Spleen (tissue), 7 donors: ENCODE measurements around the gene CUBN.

Source experiments
- POLR2A ChIP-seq, 3 donors: fragments of 450-650 bp; IDR thresholded peaks; one replicate each; pipeline ENCODE4 v1.5.1; 2017; ENCODE audit warnings: antibody characterized with exemption in 3 of 3, mild to moderate bottlenecking in 1 of 3
- POLR2AphosphoS5 ChIP-seq, 3 donors: sonication (generic); formaldehyde crosslinking; IDR thresholded peaks; one replicate each; pipeline ENCODE4 v1.5.1; 2017; ENCODE audit warnings: antibody characterized with exemption in 3 of 3
- TF ChIP-seq, protein P1 (sequence below), 11 experiments: fragments of 200-600 bp in 7 of 11; fragments of 450-650 bp in 4 of 11; sonication (generic) in 4 of 11; IDR thresholded peaks in 8 of 11; conservative IDR thresholded peaks in 3 of 11; 1 replicate in 7 of 11; 2 replicates in 4 of 11; pipeline versions ENCODE4 v1.4.0 to v1.8.0; 2016 to 2021; ENCODE audit warnings: antibody characterized with exemption in 11 of 11, inconsistent platforms in 4 of 11, mild to moderate bottlenecking in 1 of 11
- donor health status: DM: no; HTN: no; CAD: no; lungs with moderate emphysema.
- donor health status: DM: no; HTN: no; CAD: no.
- donor health status: DM: no; HTN: no; CAD: no.

DNA sequence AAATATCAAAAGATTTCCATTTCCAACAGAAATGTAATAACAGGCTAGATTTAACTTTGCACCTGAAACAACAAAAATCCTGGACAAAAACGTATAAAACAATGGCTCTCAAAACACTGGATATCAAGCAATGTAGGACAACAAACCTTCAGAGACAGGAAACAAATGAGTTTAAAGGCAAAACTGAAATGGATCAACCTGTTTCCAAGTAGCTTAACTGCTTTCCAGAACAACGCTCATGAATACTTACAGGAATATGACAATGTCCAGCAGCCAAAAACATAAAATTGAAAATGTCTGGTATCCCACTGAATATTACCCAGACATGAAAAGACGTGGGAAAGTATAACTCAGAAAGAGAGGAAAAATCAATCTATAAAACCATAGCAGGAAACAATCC is 62.8 kb downstream of the CUBN start:
- TF ChIP-seq, protein P1, sequence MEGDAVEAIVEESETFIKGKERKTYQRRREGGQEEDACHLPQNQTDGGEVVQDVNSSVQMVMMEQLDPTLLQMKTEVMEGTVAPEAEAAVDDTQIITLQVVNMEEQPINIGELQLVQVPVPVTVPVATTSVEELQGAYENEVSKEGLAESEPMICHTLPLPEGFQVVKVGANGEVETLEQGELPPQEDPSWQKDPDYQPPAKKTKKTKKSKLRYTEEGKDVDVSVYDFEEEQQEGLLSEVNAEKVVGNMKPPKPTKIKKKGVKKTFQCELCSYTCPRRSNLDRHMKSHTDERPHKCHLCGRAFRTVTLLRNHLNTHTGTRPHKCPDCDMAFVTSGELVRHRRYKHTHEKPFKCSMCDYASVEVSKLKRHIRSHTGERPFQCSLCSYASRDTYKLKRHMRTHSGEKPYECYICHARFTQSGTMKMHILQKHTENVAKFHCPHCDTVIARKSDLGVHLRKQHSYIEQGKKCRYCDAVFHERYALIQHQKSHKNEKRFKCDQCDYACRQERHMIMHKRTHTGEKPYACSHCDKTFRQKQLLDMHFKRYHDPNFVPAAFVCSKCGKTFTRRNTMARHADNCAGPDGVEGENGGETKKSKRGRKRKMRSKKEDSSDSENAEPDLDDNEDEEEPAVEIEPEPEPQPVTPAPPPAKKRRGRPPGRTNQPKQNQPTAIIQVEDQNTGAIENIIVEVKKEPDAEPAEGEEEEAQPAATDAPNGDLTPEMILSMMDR (IDR thresholded peaks at IDR 0.05 in 8 of 11, conservative IDR thresholded peaks at IDR 0.05 in 3 of 11), result no peak
- TF ChIP-seq POLR2A (IDR thresholded peaks at IDR 0.05), result no peak
- TF ChIP-seq POLR2AphosphoS5 (IDR thresholded peaks at IDR 0.05), result no peak
